GM12872 (cell line): ENCODE measurements around the gene TBC1D2B.
A peak's percentile ranks its signal among the peaks of the same experiment; 100 is the strongest.

Source experiments
- CTCF ChIP-seq: IDR thresholded peaks from 3 replicates; pipeline ENCODE4 v1.5.1; 2011; ENCODE audit warnings: low read depth, mild to moderate bottlenecking, low read length, moderate library complexity; ENCODE audit not compliant: insufficient read depth

TBC1D2B gene

GRCh38 chr15:77998592-77998991 lies 78.9 kb downstream of the TBC1D2B start:
- TF ChIP-seq CTCF = no peak

GRCh38 chr15:77994893-77995536 lies 82.5 kb downstream of the TBC1D2B start:
- TF ChIP-seq CTCF = peak; percentile 14; the same call in 1 of the 3 replicates

GRCh38 chr15:77993374-77993911 lies 84.1 kb downstream of the TBC1D2B start:
- TF ChIP-seq CTCF = no peak

GRCh38 chr15:77992356-77993222 lies 84.9 kb downstream of the TBC1D2B start:
- no peak for TF ChIP-seq CTCF

- no peak for TF ChIP-seq CTCF
Measured at GRCh38 chr15:77991029-77991406, 86.5 kb downstream of the TBC1D2B start.

GRCh38 chr15:77989296-77990143 lies 88.0 kb downstream of the TBC1D2B start:
- TF ChIP-seq CTCF = no peak
